OCI-LY7 (cell line): ENCODE results near the gene CYP3A4. TPM values are rescaled to one million over a fixed set of nuclear protein-coding genes. Genes with fewer than 3 reads are reported as not detected.
"Not testable (repeated sequence)": the region's sequence is repeated elsewhere in the genome, so short reads cannot be mapped to it uniquely, and the experiment has no call there.

ENCODE experiments used
- BruUV-seq: library from RNA; stranded (reverse); fragments of 400-500 nt; replicated peaks from 2 replicates; lab custom pipeline; 2021; lab: Mats Ljungman, UMichigan
- CTCF ChIA-PET: fragments of 300-600 bp; sonication (Branson Sonifier 250); formaldehyde crosslinking; loops from one replicate; lab custom pipeline; 2022; ENCODE audit warnings: antibody characterized with exemption; ENCODE audit not compliant: unreplicated experiment; lab: Charles Lee
- POLR2A ChIA-PET: fragments of 300-600 bp; sonication (Branson Sonifier 250); formaldehyde crosslinking; loops from one replicate; lab custom pipeline; 2022; ENCODE audit warnings: antibody characterized with exemption; lab: Charles Lee
- DNase-seq: peaks from one replicate; pipeline ENCODE4 v3.0.0-alpha.2; 2015; ENCODE audit warnings: low spot score
- H2AFZ ChIP-seq: fragments of 200-600 bp; sonication (generic), shearing (Covaris generic); 2 replicates; pipeline ENCODE4 v1.6.1; 2014; ENCODE audit warnings: mild to moderate bottlenecking, antibody characterized with exemption, low read length, moderate library complexity
- H3K27ac ChIP-seq: fragments of 200-600 bp; sonication (generic); 2 replicates; pipeline ENCODE4 v1.5.1; 2014; ENCODE audit warnings: mixed run types, low read depth, mild to moderate bottlenecking, moderate library complexity, low read length, inconsistent platforms; ENCODE audit not compliant: poor library complexity, severe bottlenecking
- H3K36me3 ChIP-seq: fragments of 200-600 bp; sonication (generic); 2 replicates; pipeline ENCODE4 v1.6.1; 2014; ENCODE audit warnings: mild to moderate bottlenecking, antibody characterized with exemption, low read length, moderate library complexity, mixed read lengths; ENCODE audit not compliant: insufficient read depth
- H3K4me1 ChIP-seq: fragments of 200-600 bp; sonication (generic); 2 replicates; pipeline ENCODE4 v1.5.1; 2014; ENCODE audit warnings: mild to moderate bottlenecking, low read length; ENCODE audit not compliant: insufficient read depth, poor library complexity, severe bottlenecking
- H3K4me2 ChIP-seq: fragments of 200-600 bp; sonication (generic); 2 replicates; pipeline ENCODE4 v1.6.1; 2014; ENCODE audit warnings: mild to moderate bottlenecking, low read length
- H3K4me3 ChIP-seq: fragments of 200-600 bp; sonication (generic); 2 replicates; pipeline ENCODE4 v1.5.1; 2014; ENCODE audit warnings: mild to moderate bottlenecking, low read depth, low read length; ENCODE audit not compliant: poor library complexity, severe bottlenecking
- H3K79me2 ChIP-seq: fragments of 200-600 bp; sonication (generic); 2 replicates; pipeline ENCODE4 v1.6.1; 2016; ENCODE audit warnings: low read depth, mild to moderate bottlenecking, low read length, moderate library complexity, mixed read lengths; ENCODE audit not compliant: insufficient read depth
- H3K9me2 ChIP-seq: fragments of 200-600 bp; sonication (generic); 2 replicates; pipeline ENCODE4 v1.6.1; 2016; ENCODE audit warnings: mild to moderate bottlenecking, low read length, mixed read lengths; ENCODE audit not compliant: insufficient read depth
- H3K9me3 ChIP-seq: fragments of 200-600 bp; sonication (generic); 2 replicates; pipeline ENCODE4 v1.6.1; 2014; ENCODE audit warnings: mild to moderate bottlenecking, mixed run types, low read length, mixed read lengths
- H4K20me1 ChIP-seq: fragments of 200-600 bp; sonication (generic); 2 replicates; pipeline ENCODE4 v1.6.1; 2014; ENCODE audit warnings: mild to moderate bottlenecking, antibody characterized with exemption, low read length, moderate library complexity, mixed read lengths; ENCODE audit not compliant: insufficient read depth
- EZH2phosphoT487 ChIP-seq: fragments of 200-600 bp; sonication (generic); IDR thresholded peaks from 2 replicates; pipeline ENCODE4 v1.6.1; 2018; ENCODE audit warnings: low read depth, borderline replicate concordance, mild to moderate bottlenecking, mixed run types, antibody characterized with exemption, low read length, moderate library complexity, mixed read lengths
- intact Hi-C: fragments of 100-400 bp; cut with micrococcal nuclease; formaldehyde crosslinking; loops from one replicate; pipeline ENCODE4 v1.10.0; 2022; ENCODE audit not compliant: unreplicated experiment
- total RNA-seq, 2 experiments: library from RNA; depleted of rRNA in 1 of 2; stranded (reverse); fragments of >200 nt in 1 of 2; shearing (Covaris generic) in 1 of 2; gene quantifications; 2 replicates each; pipeline ENCODE4 v1.2.3, GENCODE V29; 2014 to 2022
- TF ChIP-seq, protein P1 (sequence below): fragments of 200-600 bp; sonication (generic); conservative IDR thresholded peaks from 2 replicates; pipeline ENCODE4 v1.5.1; 2014; ENCODE audit warnings: mild to moderate bottlenecking, antibody characterized with exemption, low read length, moderate library complexity, mixed read lengths

CYP3A4 gene
- total RNA-seq, 2 experiments from 2014 or later: not detected

- DNase-seq: no peak
- ChIA-PET POLR2A (no interaction called here), CTCF (no interaction called here)
- no peaks in the 10 kb centered on the region for H3K4me1 ChIP-seq
- intact Hi-C loops: no loop called here
- BruUV-seq: no TSS peak
- H3K4me2 ChIP-seq: no peak overlapping the region
- no peak overlapping the region for H2AFZ ChIP-seq
- H3K9me3 ChIP-seq: no peaks in the 10 kb centered on the region
- H4K20me1 ChIP-seq: no peaks in the 10 kb centered on the region
- TF ChIP-seq, protein P1, sequence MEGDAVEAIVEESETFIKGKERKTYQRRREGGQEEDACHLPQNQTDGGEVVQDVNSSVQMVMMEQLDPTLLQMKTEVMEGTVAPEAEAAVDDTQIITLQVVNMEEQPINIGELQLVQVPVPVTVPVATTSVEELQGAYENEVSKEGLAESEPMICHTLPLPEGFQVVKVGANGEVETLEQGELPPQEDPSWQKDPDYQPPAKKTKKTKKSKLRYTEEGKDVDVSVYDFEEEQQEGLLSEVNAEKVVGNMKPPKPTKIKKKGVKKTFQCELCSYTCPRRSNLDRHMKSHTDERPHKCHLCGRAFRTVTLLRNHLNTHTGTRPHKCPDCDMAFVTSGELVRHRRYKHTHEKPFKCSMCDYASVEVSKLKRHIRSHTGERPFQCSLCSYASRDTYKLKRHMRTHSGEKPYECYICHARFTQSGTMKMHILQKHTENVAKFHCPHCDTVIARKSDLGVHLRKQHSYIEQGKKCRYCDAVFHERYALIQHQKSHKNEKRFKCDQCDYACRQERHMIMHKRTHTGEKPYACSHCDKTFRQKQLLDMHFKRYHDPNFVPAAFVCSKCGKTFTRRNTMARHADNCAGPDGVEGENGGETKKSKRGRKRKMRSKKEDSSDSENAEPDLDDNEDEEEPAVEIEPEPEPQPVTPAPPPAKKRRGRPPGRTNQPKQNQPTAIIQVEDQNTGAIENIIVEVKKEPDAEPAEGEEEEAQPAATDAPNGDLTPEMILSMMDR: no peak
- no peak for TF ChIP-seq EZH2phosphoT487
- H3K9me2 ChIP-seq: no peaks in the 10 kb centered on the region
- no peak overlapping the region for H3K27ac ChIP-seq
- H3K79me2 ChIP-seq: no peaks in the 10 kb centered on the region
- no peaks in the 10 kb centered on the region for H3K36me3 ChIP-seq
- H3K4me3 ChIP-seq: no peak overlapping the region
These were observed 31.6 kb downstream of the CYP3A4 start for GRCh38 chr7:99752356-99752755.

DNA sequence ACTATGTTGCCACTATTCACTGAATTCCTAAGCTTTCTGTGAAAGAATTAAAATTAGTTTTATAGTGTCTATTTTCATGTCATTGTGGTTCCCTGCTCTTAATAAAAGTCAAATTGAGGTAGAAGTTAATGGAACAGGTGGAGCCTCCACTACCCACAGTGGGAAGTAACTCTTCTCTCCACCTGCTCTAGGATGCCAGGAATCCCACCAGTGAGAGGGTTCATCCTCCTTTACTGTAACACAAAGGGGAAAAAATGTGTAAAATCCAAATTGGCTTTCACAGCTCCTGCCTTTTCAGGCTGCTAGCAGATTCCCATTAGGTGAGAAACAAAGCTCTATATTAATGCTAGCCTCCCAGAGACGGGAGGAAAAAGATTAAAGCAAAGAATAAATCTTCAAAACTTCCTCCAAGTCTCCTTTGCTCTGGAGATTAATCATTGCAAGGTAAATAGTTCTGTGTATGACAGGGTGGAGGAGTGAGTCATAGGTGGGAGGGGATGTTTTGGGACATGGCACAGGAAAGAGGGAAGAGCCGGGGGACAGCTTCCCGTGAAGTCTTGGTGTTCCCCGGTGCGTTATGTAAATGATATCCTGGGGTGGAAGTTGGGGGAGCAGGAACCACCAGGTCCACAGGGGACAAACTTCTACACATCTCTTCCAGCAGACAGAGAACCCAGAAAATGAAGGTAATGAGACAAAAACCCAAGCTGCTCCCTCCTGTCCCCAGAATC is 32.5 kb downstream of the CYP3A4 start:
- POLR2A ChIA-PET, BruUV-seq, H3K9me2 ChIP-seq, CTCF ChIA-PET, H3K4me1 ChIP-seq, H3K4me3 ChIP-seq, H3K4me2 ChIP-seq, H3K36me3 ChIP-seq, H3K27ac ChIP-seq, DNase-seq, H2AFZ ChIP-seq, H3K79me2 ChIP-seq, H3K9me3 ChIP-seq, H4K20me1 ChIP-seq, intact Hi-C loops: not testable (repeated sequence)

DNA sequence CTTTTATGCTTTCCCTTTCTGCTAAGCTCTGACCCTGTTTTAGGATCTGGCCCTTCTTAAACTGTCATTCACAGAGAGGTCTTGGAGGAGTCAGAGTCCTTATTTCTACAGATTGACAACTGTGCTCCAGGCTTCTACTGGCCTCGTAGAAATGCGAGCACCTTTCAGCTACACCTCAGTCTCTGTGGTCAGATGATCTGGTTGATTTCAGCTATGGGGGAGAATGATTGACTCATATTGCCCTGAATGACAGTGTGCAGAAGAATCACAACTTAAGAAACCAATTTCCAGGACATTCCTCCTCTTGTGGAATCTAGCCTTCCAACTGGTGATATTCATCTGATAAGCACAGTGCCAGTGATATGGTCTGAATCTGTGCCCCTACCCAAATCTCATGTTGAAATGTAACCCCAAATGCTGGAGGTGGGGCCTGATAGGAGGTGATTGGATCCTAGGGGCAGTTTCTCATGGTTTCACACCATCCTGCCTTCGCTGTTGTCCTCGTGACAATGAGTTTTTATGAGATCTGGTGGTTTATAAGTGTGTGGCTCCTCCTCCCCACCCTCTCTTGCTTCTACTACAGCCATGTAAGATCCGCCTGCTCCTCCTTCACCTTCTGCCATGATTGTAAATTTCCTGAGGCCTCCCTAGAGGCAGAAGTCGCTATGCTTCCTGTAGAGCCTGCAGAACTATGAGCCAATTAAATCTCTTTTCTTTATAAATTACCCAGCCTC is 35.0 kb downstream of the CYP3A4 start:
- TF ChIP-seq EZH2phosphoT487: no peak
- TF ChIP-seq, protein P1: no peak
- no TSS peak for BruUV-seq
- H3K9me3 ChIP-seq: no peaks in the 10 kb centered on the region
- no peak for DNase-seq
- H4K20me1 ChIP-seq: no peaks in the 10 kb centered on the region
- H3K4me2 ChIP-seq: no peak overlapping the region
- H2AFZ ChIP-seq: no peak overlapping the region
- CTCF ChIA-PET: no interaction called here
- POLR2A ChIA-PET: no interaction called here
- H3K79me2 ChIP-seq: no peaks in the 10 kb centered on the region
- no peaks in the 10 kb centered on the region for H3K36me3 ChIP-seq
- no peaks in the 10 kb centered on the region for H3K9me2 ChIP-seq
- no peak overlapping the region for H3K27ac ChIP-seq
- intact Hi-C loops: no loop called here
- no peaks in the 10 kb centered on the region for H3K4me1 ChIP-seq
- H3K4me3 ChIP-seq: no peak overlapping the region

DNA sequence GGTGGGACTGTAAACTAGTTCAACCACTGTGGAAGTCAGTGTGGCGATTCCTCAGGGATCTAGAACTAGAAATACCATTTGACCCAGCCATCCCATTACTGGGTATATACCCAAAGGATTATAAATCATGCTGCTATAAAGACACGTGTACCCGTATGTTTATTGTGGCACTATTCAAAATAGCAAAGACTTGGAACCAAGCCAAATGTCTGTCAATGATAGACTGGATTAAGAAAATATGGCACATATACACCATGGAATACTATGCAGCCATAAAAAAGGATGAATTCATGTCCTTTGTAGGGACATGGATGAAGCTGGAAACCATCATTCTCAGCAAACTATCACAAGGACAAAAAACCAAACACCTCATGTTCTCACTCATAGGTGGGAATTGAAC is 37.1 kb downstream of the CYP3A4 start:
- H3K27ac ChIP-seq, H3K9me2 ChIP-seq, H4K20me1 ChIP-seq, H3K36me3 ChIP-seq, H3K9me3 ChIP-seq, H3K79me2 ChIP-seq, BruUV-seq, H3K4me1 ChIP-seq, intact Hi-C loops, POLR2A ChIA-PET, DNase-seq, H3K4me2 ChIP-seq, H2AFZ ChIP-seq, CTCF ChIA-PET, H3K4me3 ChIP-seq: not testable (repeated sequence)

- CTCF ChIA-PET, H3K4me1 ChIP-seq, POLR2A ChIA-PET, intact Hi-C loops, H3K9me2 ChIP-seq, H3K4me3 ChIP-seq, H3K9me3 ChIP-seq, H3K27ac ChIP-seq, H3K79me2 ChIP-seq, H4K20me1 ChIP-seq, DNase-seq, BruUV-seq, H2AFZ ChIP-seq, H3K36me3 ChIP-seq, H3K4me2 ChIP-seq: not testable (repeated sequence)
These were observed 38.6 kb downstream of the CYP3A4 start for GRCh38 chr7:99745395-99745794.
